ENCODE measurements around the gene VTI1A. TPM values are rescaled to one million over a fixed set of nuclear protein-coding genes. Genes with fewer than 3 reads are reported as not detected.

The VTI1A gene
- total RNA-seq, 2 donors from 2014 or later = 34.1 to 38.6 TPM

DNA sequence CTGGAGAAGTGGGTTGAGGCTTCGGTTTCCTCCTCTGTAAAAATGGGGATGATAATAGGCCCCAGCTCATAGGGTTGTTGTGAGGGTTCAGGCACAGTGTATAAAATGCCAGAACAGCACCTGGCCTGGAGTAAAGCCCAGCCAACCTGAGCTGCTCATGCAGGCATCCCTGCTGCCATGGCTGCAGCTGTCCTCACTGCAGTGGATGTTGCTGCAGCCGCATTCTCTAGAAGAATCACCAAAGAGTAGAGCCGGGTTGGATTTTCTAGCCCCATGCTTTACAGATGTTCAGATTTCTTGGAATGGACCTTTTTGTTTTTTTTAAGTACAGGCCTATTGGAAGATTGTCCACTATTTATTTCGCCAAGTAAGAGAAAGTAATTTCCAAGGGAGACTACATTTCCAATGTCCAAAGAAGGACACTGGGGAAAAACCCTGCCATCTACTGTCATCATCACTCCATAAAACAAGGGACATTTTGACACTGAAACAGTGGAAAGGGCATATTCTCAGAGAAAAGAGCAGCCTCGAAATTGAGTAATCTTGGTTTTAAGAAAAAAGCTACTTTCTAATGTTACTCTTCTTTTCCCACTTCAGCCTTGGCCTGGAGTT lies 355.5 kb downstream of the VTI1A start:
- Histone ChIP-seq H3K27ac (no peak overlapping the region), H3K4me1 (no peaks in the 10 kb centered on the region), H3K36me3 (no peaks in the 10 kb centered on the region), H3K27me3 (no peaks in the 10 kb centered on the region), H3K9ac (ENCODE audit: low read depth in 2 of 2, low read length in 2 of 2) (no peak overlapping the region), H3K4me3 (no peak overlapping the region), H3K9me3 (no peaks in the 10 kb centered on the region)
- TF ChIP-seq, protein P1, sequence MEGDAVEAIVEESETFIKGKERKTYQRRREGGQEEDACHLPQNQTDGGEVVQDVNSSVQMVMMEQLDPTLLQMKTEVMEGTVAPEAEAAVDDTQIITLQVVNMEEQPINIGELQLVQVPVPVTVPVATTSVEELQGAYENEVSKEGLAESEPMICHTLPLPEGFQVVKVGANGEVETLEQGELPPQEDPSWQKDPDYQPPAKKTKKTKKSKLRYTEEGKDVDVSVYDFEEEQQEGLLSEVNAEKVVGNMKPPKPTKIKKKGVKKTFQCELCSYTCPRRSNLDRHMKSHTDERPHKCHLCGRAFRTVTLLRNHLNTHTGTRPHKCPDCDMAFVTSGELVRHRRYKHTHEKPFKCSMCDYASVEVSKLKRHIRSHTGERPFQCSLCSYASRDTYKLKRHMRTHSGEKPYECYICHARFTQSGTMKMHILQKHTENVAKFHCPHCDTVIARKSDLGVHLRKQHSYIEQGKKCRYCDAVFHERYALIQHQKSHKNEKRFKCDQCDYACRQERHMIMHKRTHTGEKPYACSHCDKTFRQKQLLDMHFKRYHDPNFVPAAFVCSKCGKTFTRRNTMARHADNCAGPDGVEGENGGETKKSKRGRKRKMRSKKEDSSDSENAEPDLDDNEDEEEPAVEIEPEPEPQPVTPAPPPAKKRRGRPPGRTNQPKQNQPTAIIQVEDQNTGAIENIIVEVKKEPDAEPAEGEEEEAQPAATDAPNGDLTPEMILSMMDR (IDR thresholded peaks at IDR 0.05) = no peak
- intact Hi-C loops (cut with DNase I) = loop anchor here (10.0 kb wide), 1 partner anchor 72 kb away; no protein-coding TSS in a partner anchor
- DNase-seq = no peak

DNA sequence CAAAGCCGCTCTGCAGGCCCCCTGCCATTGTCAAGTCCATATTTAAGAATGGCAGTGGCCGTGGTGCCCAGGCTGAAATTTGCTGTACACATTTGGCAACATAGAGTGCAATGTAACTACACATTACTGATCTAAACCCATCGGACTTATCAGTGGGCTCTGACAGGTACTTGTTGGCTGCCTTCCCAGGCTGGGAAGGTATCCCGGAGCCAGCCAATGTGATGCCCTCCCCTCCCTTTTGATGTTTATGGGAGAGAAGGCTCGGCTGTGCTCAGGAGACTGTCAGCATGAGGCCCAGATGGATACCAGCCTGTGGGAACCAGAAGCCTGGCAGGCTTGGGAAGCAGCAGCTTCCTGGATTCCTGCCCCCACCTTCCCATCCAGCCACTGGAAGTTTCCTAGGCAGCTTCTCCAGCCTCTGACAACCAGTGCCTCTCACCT lies 357.0 kb downstream of the VTI1A start:
- peak; percentile 71 for DNase-seq
- peak overlapping the region in 1 of 2 donors; percentile 8 for H3K9ac ChIP-seq (ENCODE audit: low read depth in 2 of 2, low read length in 2 of 2)

DNA sequence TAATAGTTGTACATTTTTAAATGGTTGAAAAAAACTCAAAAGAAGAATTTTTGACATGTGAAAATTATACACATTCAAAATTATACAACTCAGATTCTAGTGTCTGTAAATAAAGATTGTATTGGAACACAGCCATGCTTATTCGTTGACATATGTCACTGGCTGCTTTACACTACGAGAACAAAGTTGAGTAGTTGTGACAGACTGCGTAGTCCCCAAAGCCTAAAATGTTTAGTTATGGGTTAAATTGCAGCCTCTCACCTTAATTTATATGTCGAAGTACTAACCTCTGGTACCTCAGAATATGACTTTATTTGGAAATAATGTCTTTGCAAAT lies 358.2 kb downstream of the VTI1A start:
- no peaks in the 10 kb centered on the region for H3K27me3 ChIP-seq
- no peaks in the 10 kb centered on the region for H3K9me3 ChIP-seq
- no peak overlapping the region for H3K9ac ChIP-seq (ENCODE audit: low read depth in 2 of 2, low read length in 2 of 2)
- DNase-seq = no peak
- H3K27ac ChIP-seq = no peak overlapping the region
- TF ChIP-seq, protein P1 (IDR thresholded peaks at IDR 0.05) = no peak
- intact Hi-C loops (cut with DNase I) = loop anchor here (10.0 kb wide), 1 partner anchor 70 kb away; no protein-coding TSS in a partner anchor
- H3K36me3 ChIP-seq = no peaks in the 10 kb centered on the region
- no peaks in the 10 kb centered on the region for H3K4me1 ChIP-seq
- no peak overlapping the region for H3K4me3 ChIP-seq

More for the DNA sequence above, 357.0 kb downstream of the VTI1A start:
- Histone ChIP-seq H3K36me3 (no peaks in the 10 kb centered on the region), H3K4me3 (no peak overlapping the region), H3K27me3 (no peaks in the 10 kb centered on the region), H3K9me3 (no peaks in the 10 kb centered on the region), H3K27ac (peak overlapping the region; percentile 19), H3K4me1 (no peaks in the 10 kb centered on the region)
- intact Hi-C loops (cut with DNase I) = loop anchor here (10.0 kb wide), 1 partner anchor 71 kb away; no protein-coding TSS in a partner anchor
- TF ChIP-seq, protein P1 (IDR thresholded peaks at IDR 0.05) = no peak

DNA sequence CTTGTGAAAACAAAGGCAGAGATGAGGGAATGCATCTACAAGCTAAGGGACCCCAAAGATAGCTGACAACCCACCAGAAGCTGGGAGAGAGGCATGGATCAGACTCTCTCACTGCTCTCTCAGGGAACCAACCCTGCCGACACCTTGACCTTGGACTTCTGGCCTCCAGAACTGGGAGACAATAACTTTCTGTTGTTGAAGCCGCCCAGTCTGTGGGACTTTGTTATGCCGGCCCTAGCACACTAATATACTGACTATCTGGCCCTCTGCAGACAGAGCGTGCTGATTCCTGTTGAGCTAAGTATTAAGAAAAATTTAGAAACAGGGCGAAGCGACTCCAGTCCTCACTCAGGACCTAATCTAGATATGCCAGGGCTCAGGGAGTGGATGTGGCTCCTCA lies 358.7 kb downstream of the VTI1A start:
- no peaks in the 10 kb centered on the region for H3K36me3 ChIP-seq
- intact Hi-C loops (cut with DNase I) = loop anchor here (10.0 kb wide), 1 partner anchor 69 kb away; no protein-coding TSS in a partner anchor
- peak; percentile 52 for DNase-seq

DNA sequence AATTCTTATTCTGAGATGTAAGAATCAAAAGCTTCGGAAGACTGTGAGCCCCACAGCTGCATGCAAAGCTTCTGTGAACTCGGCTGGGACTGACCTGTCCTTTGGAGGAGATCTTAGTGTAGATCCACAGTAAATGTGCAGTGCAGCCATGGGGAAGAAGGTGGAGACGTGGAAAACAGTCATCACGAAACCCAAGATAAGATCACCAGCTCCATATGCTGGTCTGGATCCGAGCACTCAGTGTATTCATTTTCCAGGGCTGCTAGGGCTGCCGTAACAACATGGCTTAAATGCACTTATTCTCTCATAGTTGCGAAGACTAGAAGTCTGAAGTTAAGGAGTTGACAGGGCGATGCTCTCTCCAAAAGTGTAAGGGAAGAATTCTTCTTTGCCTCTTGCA lies 360.0 kb downstream of the VTI1A start:
- H3K4me3 ChIP-seq = no peak overlapping the region
- DNase-seq = no peak
- no peaks in the 10 kb centered on the region for H3K36me3 ChIP-seq
- H3K4me1 ChIP-seq = no peaks in the 10 kb centered on the region
- H3K9ac ChIP-seq (ENCODE audit: low read depth in 2 of 2, low read length in 2 of 2) = no peak overlapping the region
- intact Hi-C loops (cut with DNase I) = loop anchor here (10.0 kb wide), 1 partner anchor 68 kb away; no protein-coding TSS in a partner anchor
- H3K9me3 ChIP-seq = no peaks in the 10 kb centered on the region
- no peaks in the 10 kb centered on the region for H3K27me3 ChIP-seq
- TF ChIP-seq, protein P1 (IDR thresholded peaks at IDR 0.05) = no peak
- no peak overlapping the region for H3K27ac ChIP-seq

More for the DNA sequence above, 358.7 kb downstream of the VTI1A start:
- H3K9ac ChIP-seq (ENCODE audit: low read depth in 2 of 2, low read length in 2 of 2) = no peak overlapping the region
- no peaks in the 10 kb centered on the region for H3K4me1 ChIP-seq
- no peaks in the 10 kb centered on the region for H3K27me3 ChIP-seq
- H3K27ac ChIP-seq = no peak overlapping the region
- H3K4me3 ChIP-seq = no peak overlapping the region
- H3K9me3 ChIP-seq = no peaks in the 10 kb centered on the region
- TF ChIP-seq, protein P1 (IDR thresholded peaks at IDR 0.05) = no peak
